Measurements from ENCODE around the gene TRPC3.

DNA sequence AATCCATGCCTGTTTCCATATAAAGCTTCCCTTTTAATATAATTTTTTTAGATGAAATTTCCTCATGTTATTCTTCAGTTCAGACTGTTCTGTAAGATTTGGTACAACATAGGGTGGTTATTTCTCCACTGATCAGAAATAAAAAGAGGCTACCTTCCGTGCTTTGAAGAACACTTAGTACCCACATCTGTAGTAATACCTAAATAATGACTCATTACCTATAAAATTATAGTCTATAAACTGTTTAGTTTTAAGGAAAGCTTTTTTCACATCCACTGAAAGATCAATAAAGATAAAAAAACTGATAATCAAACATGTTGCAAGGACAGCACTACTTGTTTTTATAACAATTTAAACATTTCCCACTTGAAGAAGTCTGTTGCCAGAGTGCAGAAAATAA is 23.9 kb downstream of the TRPC3 start:
- TF ChIP-seq POLR2A (IDR thresholded peaks at IDR 0.05) (no peak), CTCF (IDR thresholded peaks at IDR 0.05) (no peak)
